Measurements from ENCODE around the gene C11orf68.

The C11orf68 gene

DNA sequence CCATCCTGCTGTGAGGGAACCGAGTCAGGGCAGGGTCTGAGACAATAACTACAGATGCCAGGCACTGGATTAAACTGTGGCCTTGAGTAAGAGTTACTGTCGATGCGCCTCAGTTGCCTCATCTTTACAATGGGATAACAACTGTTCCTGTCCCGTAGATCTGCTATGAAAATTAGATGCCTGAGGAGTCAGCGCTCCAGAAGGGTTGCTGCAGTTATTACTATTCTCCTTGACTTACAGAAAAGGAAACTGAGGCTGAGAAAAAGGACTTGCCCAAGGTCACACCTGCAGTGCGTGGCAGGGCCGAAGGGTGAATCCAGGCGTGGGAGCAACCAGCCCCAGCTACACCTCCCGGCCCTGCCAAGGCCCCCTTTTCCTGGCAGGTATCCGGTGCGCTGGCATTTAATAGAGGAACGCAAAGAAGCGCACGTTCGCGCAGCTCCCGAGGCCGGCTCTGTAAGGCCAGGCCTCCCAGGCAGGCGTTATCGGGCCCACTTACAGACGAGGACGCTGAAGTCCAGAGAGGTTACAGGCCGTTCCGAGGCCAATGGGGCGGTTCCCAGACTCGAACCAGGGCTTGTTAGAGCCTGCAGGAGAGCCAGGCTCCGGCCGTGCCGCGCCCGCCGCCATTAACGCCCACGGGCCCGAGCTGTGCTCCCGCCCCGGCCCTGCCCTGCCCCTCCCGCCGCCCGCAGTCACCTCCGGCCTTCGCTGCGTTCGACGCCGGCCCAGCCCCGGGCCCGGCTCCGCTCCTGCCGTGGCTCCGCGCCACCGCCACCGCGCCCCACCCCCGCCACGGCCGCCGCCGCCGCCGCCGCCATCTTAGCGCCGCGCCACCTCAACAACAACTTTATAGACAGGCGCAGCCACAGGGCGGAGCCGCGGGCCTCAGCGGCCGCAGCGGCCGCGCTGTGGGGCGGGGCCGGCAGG, at the start of gene C11orf68 (continued):
- TF ChIP-seq RBAK (tag by site-specific recombination; IDR thresholded peaks at IDR 0.05) (no peak), ZNF610 (tag by site-specific recombination; IDR thresholded peaks at IDR 0.05; ENCODE audit: borderline replicate concordance) (no peak), ZNF768 (tag by site-specific recombination; IDR thresholded peaks at IDR 0.05) (no peak), ZNF843 (tag by site-specific recombination; IDR thresholded peaks at IDR 0.05) (no peak), SCRT1 (tag by site-specific recombination; IDR thresholded peaks at IDR 0.05; ENCODE audit: borderline replicate concordance) (no peak), SETDB1 (IDR thresholded peaks at IDR 0.05; ENCODE audit: insufficient read length, low read length) (no peak), ZNF239 (tag by site-specific recombination; IDR thresholded peaks at IDR 0.05) (no peak), OVOL3 (tag by site-specific recombination; IDR thresholded peaks at IDR 0.05) (no peak), GLIS1 (tag by site-specific recombination; IDR thresholded peaks at IDR 0.05) (0 out of 2 replicates have a peak, but pooled peaks have one; percentile 14), ZNF837 (tag by site-specific recombination; IDR thresholded peaks at IDR 0.05) (no peak), KLF8 (tag by site-specific recombination; IDR thresholded peaks at IDR 0.05) (peak; percentile 58; the same call in 1 of the 2 replicates), ZNF701 (tag by site-specific recombination; IDR thresholded peaks at IDR 0.05) (no peak), ZNF184 (tag by site-specific recombination; IDR thresholded peaks at IDR 0.05) (no peak), ZNF335 (tag by site-specific recombination; conservative IDR thresholded peaks at IDR 0.05) (peak; percentile 77), ZNF202 (tag by site-specific recombination; IDR thresholded peaks at IDR 0.05; ENCODE audit: borderline replicate concordance) (no peak), ZFHX2 (tag by site-specific recombination; conservative IDR thresholded peaks at IDR 0.05) (0 out of 2 replicates have a peak, but pooled peaks have one; percentile 25), ZNF223 (tag by site-specific recombination; IDR thresholded peaks at IDR 0.05) (no peak), YY1 (tag by site-specific recombination; IDR thresholded peaks at IDR 0.05) (peak; percentile 52), ZNF707 (tag by site-specific recombination; IDR thresholded peaks at IDR 0.05) (no peak), ZSCAN18 (tag by site-specific recombination; IDR thresholded peaks at IDR 0.05) (no peak), ZFP3 (tag by site-specific recombination; IDR thresholded peaks at IDR 0.05; ENCODE audit: low read depth) (no peak), ZNF580 (tag by site-specific recombination; IDR thresholded peaks at IDR 0.05) (no peak), ZNF155 (tag by site-specific recombination; IDR thresholded peaks at IDR 0.05) (no peak), ZNF24 (tag by site-specific recombination; IDR thresholded peaks at IDR 0.05) (no peak), ZNF354C (tag by site-specific recombination; IDR thresholded peaks at IDR 0.05; ENCODE audit: borderline replicate concordance, low read depth) (no peak)
- TF ChIP-seq, protein P1, sequence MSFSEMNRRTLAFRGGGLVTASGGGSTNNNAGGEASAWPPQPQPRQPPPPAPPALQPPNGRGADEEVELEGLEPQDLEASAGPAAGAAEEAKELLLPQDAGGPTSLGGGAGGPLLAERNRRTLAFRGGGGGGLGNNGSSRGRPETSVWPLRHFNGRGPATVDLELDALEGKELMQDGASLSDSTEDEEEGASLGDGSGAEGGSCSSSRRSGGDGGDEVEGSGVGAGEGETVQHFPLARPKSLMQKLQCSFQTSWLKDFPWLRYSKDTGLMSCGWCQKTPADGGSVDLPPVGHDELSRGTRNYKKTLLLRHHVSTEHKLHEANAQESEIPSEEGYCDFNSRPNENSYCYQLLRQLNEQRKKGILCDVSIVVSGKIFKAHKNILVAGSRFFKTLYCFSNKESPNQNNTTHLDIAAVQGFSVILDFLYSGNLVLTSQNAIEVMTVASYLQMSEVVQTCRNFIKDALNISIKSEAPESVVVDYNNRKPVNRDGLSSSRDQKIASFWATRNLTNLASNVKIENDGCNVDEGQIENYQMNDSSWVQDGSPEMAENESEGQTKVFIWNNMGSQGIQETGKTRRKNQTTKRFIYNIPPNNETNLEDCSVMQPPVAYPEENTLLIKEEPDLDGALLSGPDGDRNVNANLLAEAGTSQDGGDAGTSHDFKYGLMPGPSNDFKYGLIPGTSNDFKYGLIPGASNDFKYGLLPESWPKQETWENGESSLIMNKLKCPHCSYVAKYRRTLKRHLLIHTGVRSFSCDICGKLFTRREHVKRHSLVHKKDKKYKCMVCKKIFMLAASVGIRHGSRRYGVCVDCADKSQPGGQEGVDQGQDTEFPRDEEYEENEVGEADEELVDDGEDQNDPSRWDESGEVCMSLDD (tag by site-specific recombination; IDR thresholded peaks at IDR 0.05), result no peak
- TF ChIP-seq, protein P2, sequence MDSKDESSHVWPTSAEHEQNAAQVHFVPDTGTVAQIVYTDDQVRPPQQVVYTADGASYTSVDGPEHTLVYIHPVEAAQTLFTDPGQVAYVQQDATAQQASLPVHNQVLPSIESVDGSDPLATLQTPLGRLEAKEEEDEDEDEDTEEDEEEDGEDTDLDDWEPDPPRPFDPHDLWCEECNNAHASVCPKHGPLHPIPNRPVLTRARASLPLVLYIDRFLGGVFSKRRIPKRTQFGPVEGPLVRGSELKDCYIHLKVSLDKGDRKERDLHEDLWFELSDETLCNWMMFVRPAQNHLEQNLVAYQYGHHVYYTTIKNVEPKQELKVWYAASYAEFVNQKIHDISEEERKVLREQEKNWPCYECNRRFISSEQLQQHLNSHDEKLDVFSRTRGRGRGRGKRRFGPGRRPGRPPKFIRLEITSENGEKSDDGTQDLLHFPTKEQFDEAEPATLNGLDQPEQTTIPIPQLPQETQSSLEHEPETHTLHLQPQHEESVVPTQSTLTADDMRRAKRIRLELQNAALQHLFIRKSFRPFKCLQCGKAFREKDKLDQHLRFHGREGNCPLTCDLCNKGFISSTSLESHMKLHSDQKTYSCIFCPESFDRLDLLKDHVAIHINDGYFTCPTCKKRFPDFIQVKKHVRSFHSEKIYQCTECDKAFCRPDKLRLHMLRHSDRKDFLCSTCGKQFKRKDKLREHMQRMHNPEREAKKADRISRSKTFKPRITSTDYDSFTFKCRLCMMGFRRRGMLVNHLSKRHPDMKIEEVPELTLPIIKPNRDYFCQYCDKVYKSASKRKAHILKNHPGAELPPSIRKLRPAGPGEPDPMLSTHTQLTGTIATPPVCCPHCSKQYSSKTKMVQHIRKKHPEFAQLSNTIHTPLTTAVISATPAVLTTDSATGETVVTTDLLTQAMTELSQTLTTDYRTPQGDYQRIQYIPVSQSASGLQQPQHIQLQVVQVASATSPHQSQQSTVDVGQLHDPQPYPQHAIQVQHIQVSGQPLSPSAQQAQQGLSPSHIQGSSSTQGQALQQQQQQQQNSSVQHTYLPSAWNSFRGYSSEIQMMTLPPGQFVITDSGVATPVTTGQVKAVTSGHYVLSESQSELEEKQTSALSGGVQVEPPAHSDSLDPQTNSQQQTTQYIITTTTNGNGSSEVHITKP (tag by site-specific recombination; IDR thresholded peaks at IDR 0.05), result no peak
- TF ChIP-seq, protein P3, sequence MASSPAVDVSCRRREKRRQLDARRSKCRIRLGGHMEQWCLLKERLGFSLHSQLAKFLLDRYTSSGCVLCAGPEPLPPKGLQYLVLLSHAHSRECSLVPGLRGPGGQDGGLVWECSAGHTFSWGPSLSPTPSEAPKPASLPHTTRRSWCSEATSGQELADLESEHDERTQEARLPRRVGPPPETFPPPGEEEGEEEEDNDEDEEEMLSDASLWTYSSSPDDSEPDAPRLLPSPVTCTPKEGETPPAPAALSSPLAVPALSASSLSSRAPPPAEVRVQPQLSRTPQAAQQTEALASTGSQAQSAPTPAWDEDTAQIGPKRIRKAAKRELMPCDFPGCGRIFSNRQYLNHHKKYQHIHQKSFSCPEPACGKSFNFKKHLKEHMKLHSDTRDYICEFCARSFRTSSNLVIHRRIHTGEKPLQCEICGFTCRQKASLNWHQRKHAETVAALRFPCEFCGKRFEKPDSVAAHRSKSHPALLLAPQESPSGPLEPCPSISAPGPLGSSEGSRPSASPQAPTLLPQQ (tag by site-specific recombination; IDR thresholded peaks at IDR 0.05), result peak; percentile 39; the same call in 1 of the 2 replicates
- TF ChIP-seq, protein P4, sequence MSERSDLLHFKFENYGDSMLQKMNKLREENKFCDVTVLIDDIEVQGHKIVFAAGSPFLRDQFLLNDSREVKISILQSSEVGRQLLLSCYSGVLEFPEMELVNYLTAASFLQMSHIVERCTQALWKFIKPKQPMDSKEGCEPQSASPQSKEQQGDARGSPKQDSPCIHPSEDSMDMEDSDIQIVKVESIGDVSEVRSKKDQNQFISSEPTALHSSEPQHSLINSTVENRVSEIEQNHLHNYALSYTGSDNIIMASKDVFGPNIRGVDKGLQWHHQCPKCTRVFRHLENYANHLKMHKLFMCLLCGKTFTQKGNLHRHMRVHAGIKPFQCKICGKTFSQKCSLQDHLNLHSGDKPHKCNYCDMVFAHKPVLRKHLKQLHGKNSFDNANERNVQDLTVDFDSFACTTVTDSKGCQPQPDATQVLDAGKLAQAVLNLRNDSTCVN (tag by site-specific recombination; optimal IDR thresholded peaks at IDR 0.05), result peak; percentile 38

All from HEK293 (cell line).